ENCODE measurements around the gene KANK2. TPM values are rescaled to one million over a fixed set of nuclear protein-coding genes. Genes with fewer than 3 reads are reported as not detected.

Gene KANK2
- total and polyA plus RNA-seq, 2 experiments from 2014 or later = 15.9 to 65.4 TPM

- peaks cover 11% of the 10 kb centered on the region; the same call in 1 of the 2 replicates for H3K36me3 ChIP-seq (ENCODE audit: insufficient read depth)
- H2AFZ ChIP-seq = no peak overlapping the region
- Mint-ChIP-seq H3K27me3 (ENCODE audit: insufficient read depth, low read depth, poor library complexity) (no peaks in the 10 kb centered on the region), H3K4me3 (no peak overlapping the region), H3K36me3 (ENCODE audit: low read depth) (peaks cover 45% of the 10 kb centered on the region), H3K9me3 (no peaks in the 10 kb centered on the region), H3K4me1 (no peaks in the 10 kb centered on the region), H3K27ac (no peak overlapping the region)
- H3K4me1 ChIP-seq (ENCODE audit: insufficient read depth) = no peaks in the 10 kb centered on the region
- no peak overlapping the region for H3K4me3 ChIP-seq
- no peaks in the 10 kb centered on the region for H3F3A ChIP-seq (replicated peaks; ENCODE audit: low read depth)
- ATAC-seq (no peak), DNase-seq (ENCODE audit: low spot score) (no peak)
- H3K27ac ChIP-seq (ENCODE audit: low read depth) = no peak overlapping the region
- no peak overlapping the region for H3K4me2 ChIP-seq
- H3K9me2 ChIP-seq (ENCODE audit: insufficient read depth) = no peaks in the 10 kb centered on the region
- no peaks in the 10 kb centered on the region for H3K27me3 ChIP-seq (ENCODE audit: insufficient read depth)
- H3K79me2 ChIP-seq (replicated peaks; ENCODE audit: insufficient read depth) = no peaks in the 10 kb centered on the region
- H4K20me1 ChIP-seq (replicated peaks; ENCODE audit: insufficient read depth) = no peaks in the 10 kb centered on the region; the same call in none of the 2 replicates
- TF ChIP-seq CREB1 (CRISPR knock-in tag; IDR thresholded peaks at IDR 0.05; ENCODE audit: low read depth) (no peak), ZNF114 (CRISPR knock-in tag; IDR thresholded peaks at IDR 0.05) (no peak), ZNF331 (CRISPR knock-in tag; IDR thresholded peaks at IDR 0.05; ENCODE audit: low read depth) (no peak), ETS1 (IDR thresholded peaks at IDR 0.05) (no peak), STAT1 (IDR thresholded peaks at IDR 0.05; ENCODE audit: unreplicated experiment) (no peak), EZH2phosphoT487 (IDR thresholded peaks at IDR 0.05; ENCODE audit: unreplicated experiment) (no peak), JUNB (IDR thresholded peaks at IDR 0.05; ENCODE audit: unreplicated experiment) (no peak), NANOG (IDR thresholded peaks at IDR 0.05; ENCODE audit: borderline replicate concordance) (no peak)
Measured at GRCh38 chr19:11171144-11171543, 26.2 kb downstream of the KANK2 start.

GRCh38 chr19:11169896-11170678 is 27.3 kb downstream of the KANK2 start:
- H3K4me3 Mint-ChIP-seq = no peak overlapping the region
- Histone ChIP-seq H3K4me3 (no peak overlapping the region), H3K27ac (ENCODE audit: low read depth) (no peak overlapping the region), H3K4me2 (no peak overlapping the region), H3K79me2 (replicated peaks; ENCODE audit: insufficient read depth) (no peaks in the 10 kb centered on the region), H3K4me1 (ENCODE audit: insufficient read depth) (no peaks in the 10 kb centered on the region), H4K20me1 (replicated peaks; ENCODE audit: insufficient read depth) (no peaks in the 10 kb centered on the region; the same call in 1 of the 2 replicates), H3K27me3 (ENCODE audit: insufficient read depth) (no peaks in the 10 kb centered on the region), H3K36me3 (ENCODE audit: insufficient read depth) (0 out of 2 replicates have a peak, but pooled peaks cover 8% of the 10 kb centered on the region), H3K9me2 (ENCODE audit: insufficient read depth) (no peaks in the 10 kb centered on the region), H2AFZ (no peak overlapping the region), H3F3A (replicated peaks; ENCODE audit: low read depth) (peaks cover 5% of the 10 kb centered on the region; the same call in 1 of the 2 replicates)
- no peak for ATAC-seq
- no peaks in the 10 kb centered on the region for H3K9me3 Mint-ChIP-seq
- peaks cover 44% of the 10 kb centered on the region for H3K36me3 Mint-ChIP-seq (ENCODE audit: low read depth)
- H3K4me1 Mint-ChIP-seq = no peaks in the 10 kb centered on the region
- no peaks in the 10 kb centered on the region for H3K27me3 Mint-ChIP-seq (ENCODE audit: insufficient read depth, low read depth, poor library complexity)
- no peak for DNase-seq (ENCODE audit: low spot score)
- H3K27ac Mint-ChIP-seq = no peak overlapping the region
- no peak for TF ChIP-seq ZNF331 (CRISPR knock-in tag; IDR thresholded peaks at IDR 0.05; ENCODE audit: low read depth)
- TF ChIP-seq JUNB (IDR thresholded peaks at IDR 0.05; ENCODE audit: unreplicated experiment) = no peak
- no peak for TF ChIP-seq CREB1 (CRISPR knock-in tag; IDR thresholded peaks at IDR 0.05; ENCODE audit: low read depth)
- TF ChIP-seq ZNF114 (CRISPR knock-in tag; IDR thresholded peaks at IDR 0.05) = no peak
- TF ChIP-seq ETS1 (IDR thresholded peaks at IDR 0.05) = no peak
- TF ChIP-seq STAT1 (IDR thresholded peaks at IDR 0.05; ENCODE audit: unreplicated experiment) = no peak
- no peak for TF ChIP-seq EZH2 (IDR thresholded peaks at IDR 0.05; ENCODE audit: low read depth, unreplicated experiment)
- TF ChIP-seq CTCF (conservative IDR thresholded peaks at IDR 0.05; ENCODE audit: low read depth in 2 of 2) = no peak
- no peak for TF ChIP-seq EZH2phosphoT487 (IDR thresholded peaks at IDR 0.05; ENCODE audit: unreplicated experiment)
- no peak for TF ChIP-seq REST (IDR thresholded peaks at IDR 0.05; ENCODE audit: unreplicated experiment)

Data from GM23338 (cell line).